HG02623 (cell line): ENCODE measurements around the gene GABARAPL1.

Experiments used
- ATAC-seq: cut with Tn5 transposase; IDR thresholded peaks from one replicate; pipeline ENCODE4 v1.9.1; 2021; ENCODE audit warnings: moderate library complexity; ENCODE audit not compliant: unreplicated experiment

The GABARAPL1 gene

GRCh38 chr12:10226731-10227130 lies 14.1 kb downstream of the GABARAPL1 start:
- no peak for ATAC-seq

GRCh38 chr12:10227648-10228047 lies 15.0 kb downstream of the GABARAPL1 start:
- no peak for ATAC-seq

DNA sequence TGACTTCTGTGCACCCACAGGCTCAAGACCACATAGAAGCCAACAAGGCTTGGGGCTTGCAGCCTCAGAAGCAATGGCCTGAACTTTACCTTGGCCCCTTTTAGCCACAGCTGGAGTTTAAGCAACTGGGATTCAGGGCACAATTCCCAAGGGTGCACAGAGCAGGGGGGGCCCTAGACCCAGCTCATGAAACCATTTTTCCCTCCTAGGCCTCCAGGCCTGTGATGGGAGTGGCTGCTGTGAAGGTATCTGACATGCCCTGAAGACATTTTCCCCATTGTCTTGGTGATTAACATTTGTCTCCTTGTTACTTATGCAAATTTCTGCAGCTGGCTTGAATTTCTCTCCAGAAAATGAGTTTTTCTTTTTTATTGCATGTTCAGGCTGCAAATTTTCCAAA lies 21.9 kb downstream of the GABARAPL1 start:
- ATAC-seq: no peak

GRCh38 chr12:10235761-10236631 lies 23.3 kb downstream of the GABARAPL1 start:
- ATAC-seq: no peak

DNA sequence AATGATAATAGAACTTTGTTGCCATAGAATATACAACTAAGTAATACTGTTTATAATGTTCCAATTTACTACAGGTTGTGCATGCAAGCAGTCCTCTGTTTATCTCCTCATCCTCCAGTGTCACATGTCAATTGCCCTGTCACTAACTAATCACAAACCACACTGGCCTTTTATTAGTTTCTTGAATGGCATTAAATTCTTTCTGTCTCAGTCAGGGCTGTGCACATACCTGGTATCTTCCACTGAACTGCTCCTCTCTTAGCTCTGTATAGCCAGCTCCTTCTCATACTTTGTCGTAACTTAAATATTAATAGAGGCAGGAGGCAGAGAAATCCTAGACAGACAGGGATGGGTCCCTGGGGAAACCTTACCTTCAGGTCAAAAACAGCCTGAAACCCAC lies 24.0 kb downstream of the GABARAPL1 start:
- ATAC-seq: no peak

- ATAC-seq: no peak
Observed at GRCh38 chr12:10238526-10238925, 25.8 kb downstream of the GABARAPL1 start.

DNA sequence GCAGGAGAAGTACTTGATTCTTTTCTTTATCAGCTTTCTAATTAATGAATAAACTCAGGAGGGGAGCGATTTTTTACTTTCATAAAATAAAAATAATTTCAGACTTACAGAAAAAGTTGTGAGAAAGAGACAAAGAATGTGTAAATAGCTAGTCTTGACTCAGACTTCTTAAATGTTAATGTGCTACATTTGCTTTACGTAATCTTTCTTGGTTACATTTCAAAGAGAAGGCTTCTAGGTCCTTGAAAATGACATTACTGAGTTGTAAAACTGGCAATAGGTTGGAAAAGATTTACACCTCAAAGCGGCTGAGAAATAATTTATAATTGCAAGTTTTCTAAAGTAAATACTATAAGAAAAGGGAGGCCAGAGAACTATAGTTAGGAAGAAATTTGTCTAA lies 28.6 kb downstream of the GABARAPL1 start:
- ATAC-seq: no peak

- no peak for ATAC-seq
Observed at GRCh38 chr12:10241727-10242126, 29.1 kb downstream of the GABARAPL1 start.

GRCh38 chr12:10242539-10242938 lies 29.9 kb downstream of the GABARAPL1 start:
- ATAC-seq: no peak

GRCh38 chr12:10243818-10244520 lies 31.3 kb downstream of the GABARAPL1 start:
- peak; percentile 91 for ATAC-seq

DNA sequence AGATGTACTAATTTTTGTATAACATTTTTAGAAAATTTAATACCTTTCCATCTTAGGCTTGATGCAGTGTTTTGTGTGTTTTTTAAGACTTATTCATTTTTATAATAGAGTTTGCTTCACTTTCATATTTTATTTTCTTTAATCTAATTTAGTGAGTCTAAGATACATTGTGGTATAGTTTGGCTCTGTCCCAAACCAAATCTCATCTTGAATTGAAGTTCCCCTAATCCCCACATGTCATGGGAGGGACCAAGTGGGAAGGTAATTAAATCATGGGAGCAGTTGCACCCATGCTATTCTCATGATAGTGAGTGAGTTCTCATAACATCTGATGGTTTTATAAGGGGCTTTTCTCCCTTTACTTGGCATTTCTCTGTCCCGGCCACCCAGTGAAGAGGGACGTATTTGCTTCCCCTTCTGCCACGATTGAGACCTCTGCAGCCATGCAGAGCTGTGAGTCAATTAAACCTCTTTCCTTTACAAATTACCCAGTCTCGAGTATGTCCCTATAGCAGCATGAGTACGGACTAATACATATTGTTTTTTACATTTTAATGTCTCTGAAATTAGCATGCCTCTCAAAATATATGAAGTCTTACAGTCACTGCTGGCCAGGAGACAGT lies 34.9 kb downstream of the GABARAPL1 start:
- ATAC-seq: no peak

DNA sequence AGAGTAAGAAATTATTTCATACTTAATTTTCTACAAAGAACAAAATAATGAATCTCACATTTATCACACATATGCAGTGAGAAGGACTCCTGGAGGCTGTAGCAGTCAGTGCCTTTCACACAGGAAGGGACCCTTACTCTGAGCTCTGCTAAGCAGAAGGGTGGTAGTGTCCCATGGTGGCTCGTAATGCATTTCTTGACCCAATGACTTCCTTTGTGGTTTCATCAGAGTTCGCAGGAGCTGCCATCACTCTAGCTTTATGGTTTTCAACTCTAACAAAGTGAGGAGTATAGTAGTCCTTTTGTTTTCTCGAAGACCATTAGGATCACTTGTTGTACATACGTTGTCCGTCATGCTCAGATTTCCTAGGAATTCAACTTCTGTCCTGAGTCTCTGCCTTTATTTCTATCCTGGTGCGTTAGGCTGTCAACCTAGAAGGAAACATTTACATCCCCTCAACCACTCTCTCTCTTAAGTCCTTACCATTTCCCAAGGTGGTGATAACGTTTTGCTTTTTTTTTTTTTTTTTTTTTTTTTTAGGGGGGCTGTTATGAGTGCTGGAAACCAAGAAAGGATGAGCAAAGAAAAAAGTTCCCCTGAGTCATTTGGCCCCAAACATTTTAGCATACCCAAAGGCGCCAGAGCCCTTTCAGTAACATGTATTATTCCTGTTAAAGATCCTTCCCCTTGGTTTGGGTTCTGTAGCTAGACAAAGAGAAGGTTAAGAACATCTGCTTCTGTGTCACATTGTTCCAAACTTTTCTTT lies 37.2 kb downstream of the GABARAPL1 start:
- no peak for ATAC-seq

DNA sequence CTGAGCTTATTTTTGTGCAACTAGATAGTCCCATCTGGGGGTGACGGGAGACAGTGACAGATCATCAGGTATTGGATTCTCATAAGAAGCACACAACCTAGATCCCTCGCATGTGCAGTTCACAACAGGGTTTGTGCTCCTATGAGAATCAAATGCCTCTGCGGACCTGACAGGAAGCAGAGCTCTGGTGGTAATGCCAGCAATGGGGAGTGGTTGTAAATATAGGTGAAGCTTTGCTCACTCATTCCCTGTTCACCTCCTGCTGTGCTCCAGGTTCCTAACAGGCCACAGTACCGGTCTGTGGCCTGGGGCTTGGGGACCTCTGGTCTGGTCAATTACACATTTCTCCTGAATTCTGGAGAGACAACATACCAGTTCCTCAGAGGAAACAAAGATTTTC lies 39.0 kb downstream of the GABARAPL1 start:
- no peak for ATAC-seq

DNA sequence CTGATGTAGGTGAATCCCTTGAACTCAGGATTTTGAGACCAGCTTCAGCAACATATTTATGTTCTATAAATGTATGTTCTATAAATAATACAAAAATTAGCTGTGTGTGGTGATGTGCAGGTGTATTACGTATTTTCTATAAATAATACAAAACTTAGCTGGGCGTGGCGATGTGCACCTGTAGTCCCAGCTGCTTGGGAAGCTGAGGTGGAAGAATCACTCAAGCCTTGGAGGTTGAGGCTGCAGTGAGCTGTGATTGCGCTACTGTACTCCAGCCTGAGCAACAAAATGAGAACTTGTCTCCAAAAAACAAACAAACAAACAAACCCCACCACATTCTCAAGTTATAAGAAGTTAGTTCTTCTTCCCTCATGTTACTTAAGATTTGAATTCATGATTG lies 39.5 kb downstream of the GABARAPL1 start:
- ATAC-seq: no peak

DNA sequence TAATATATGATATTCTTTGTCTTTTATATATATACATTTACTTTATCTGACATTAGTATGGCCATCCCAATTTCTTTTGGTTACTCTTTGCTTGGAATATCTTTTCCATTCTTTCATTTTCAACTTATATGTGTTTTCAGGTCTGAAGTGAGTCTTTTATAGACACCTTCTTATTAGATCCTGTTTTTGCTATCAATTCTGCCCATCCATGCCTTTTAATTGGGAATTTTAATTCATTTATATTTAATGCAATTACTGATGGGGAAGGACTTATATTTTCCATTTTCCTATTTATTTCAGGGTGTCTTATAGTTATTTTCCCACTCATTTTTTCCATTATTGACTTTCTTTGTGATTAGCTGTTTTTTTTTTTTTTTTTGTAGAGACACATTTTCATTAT lies 43.4 kb downstream of the GABARAPL1 start:
- no peak for ATAC-seq

- ATAC-seq: no peak
Observed at GRCh38 chr12:10260927-10261326, 48.2 kb downstream of the GABARAPL1 start.

DNA sequence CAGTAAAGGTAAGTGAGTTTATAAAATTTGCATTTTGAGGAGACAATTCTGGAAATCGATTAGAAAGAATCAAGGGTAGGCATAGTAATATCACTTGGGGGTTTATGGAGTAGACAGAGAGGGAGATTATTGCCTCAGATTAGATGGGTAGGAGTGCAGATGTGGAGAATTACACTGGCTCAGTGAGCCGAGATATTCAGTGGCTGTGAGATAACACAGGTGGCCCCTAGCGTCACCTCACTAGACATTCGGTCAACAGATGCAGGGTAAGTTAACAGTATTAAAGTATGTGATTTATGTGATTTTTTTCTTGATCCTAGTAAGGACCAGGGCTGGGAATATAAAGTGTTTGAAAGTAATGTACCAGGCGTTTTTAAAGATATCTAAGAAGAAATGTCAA lies 55.4 kb downstream of the GABARAPL1 start:
- ATAC-seq: no peak

GRCh38 chr12:10272467-10272866 lies 59.8 kb downstream of the GABARAPL1 start:
- ATAC-seq: no peak
